Neural cell (in vitro differentiated cells): Measurements from ENCODE around the gene BRD2. TPM values are rescaled to one million over a fixed set of nuclear protein-coding genes. Genes with fewer than 3 reads are reported as not detected.

ENCODE experiments used
- H2AFZ ChIP-seq: fragments of 200-600, 300-800 bp; sonication (generic), shearing (Covaris generic); 2 replicates; pipeline ENCODE4 v1.6.0; 2014; ENCODE audit warnings: low read depth, mild to moderate bottlenecking, antibody characterized with exemption, low read length, moderate library complexity
- H3F3A ChIP-seq: fragments of 200-600 bp; shearing (Covaris generic); 2 replicates; pipeline ENCODE4 v1.6.1; 2016; ENCODE audit warnings: mild to moderate bottlenecking, moderate library complexity, mixed read lengths, antibody characterized with exemption, low read length; ENCODE audit not compliant: insufficient read depth, poor library complexity, severe bottlenecking
- H3K27ac ChIP-seq: fragments of 200-600, 300-800 bp; sonication (generic), shearing (Covaris generic); 2 replicates; pipeline ENCODE4 v1.5.1; 2014; ENCODE audit warnings: mild to moderate bottlenecking, low read length, moderate library complexity
- H3K27me3 ChIP-seq: fragments of 300-800, 200-600 bp; sonication (generic), shearing (Covaris generic); 2 replicates; pipeline ENCODE4 v1.6.0; 2014; ENCODE audit warnings: mild to moderate bottlenecking, low read depth, low read length, moderate library complexity; ENCODE audit not compliant: insufficient read depth
- H3K36me3 ChIP-seq: fragments of 300-800, 200-600 bp; sonication (generic), shearing (Covaris generic); 2 replicates; pipeline ENCODE4 v1.5.1; 2014; ENCODE audit warnings: mild to moderate bottlenecking, antibody characterized with exemption, low read length, moderate library complexity; ENCODE audit not compliant: insufficient read depth
- H3K4me2 ChIP-seq: fragments of 300-800, 200-600 bp; sonication (generic), shearing (Covaris generic); 2 replicates; pipeline ENCODE4 v1.6.0; 2014; ENCODE audit warnings: mild to moderate bottlenecking, low read length
- H3K4me3 ChIP-seq: fragments of 300-800, 200-600 bp; sonication (generic), shearing (Covaris generic); 2 replicates; pipeline ENCODE4 v1.5.1; 2014; ENCODE audit warnings: mild to moderate bottlenecking, low read length, moderate library complexity
- H3K79me2 ChIP-seq: fragments of 200-600 bp; shearing (Covaris generic); replicated peaks from 2 replicates; pipeline ENCODE4 v1.6.0; 2014; ENCODE audit warnings: mild to moderate bottlenecking, low read length, moderate library complexity; ENCODE audit not compliant: insufficient read depth
- H3K9ac ChIP-seq: fragments of 300-800, 200-600 bp; sonication (generic), shearing (Covaris generic); 2 replicates; pipeline ENCODE4 v1.6.1; 2016; ENCODE audit warnings: mild to moderate bottlenecking, low read length, mixed read lengths
- H3K9me2 ChIP-seq: fragments of 200-600 bp; shearing (Covaris generic); 2 replicates; pipeline ENCODE4 v1.6.1; 2016; ENCODE audit warnings: mild to moderate bottlenecking, low read length, mixed read lengths; ENCODE audit not compliant: insufficient read depth
- H3K9me3 ChIP-seq: fragments of 200-600, 300-800 bp; sonication (generic), shearing (Covaris generic); 2 replicates; pipeline ENCODE4 v1.6.1; 2016; ENCODE audit warnings: mild to moderate bottlenecking, mixed run types, low read length, moderate library complexity, mixed read lengths
- H4K20me1 ChIP-seq: fragments of 200-600 bp; shearing (Covaris generic); 2 replicates; pipeline ENCODE4 v1.6.1; 2016; ENCODE audit warnings: mild to moderate bottlenecking, mixed run types; ENCODE audit not compliant: insufficient read depth
- CTCF ChIP-seq: fragments of 450-650 bp; IDR thresholded peaks from 2 replicates; pipeline ENCODE4 v1.5.1; 2014; ENCODE audit warnings: antibody characterized with exemption, mild to moderate bottlenecking, moderate library complexity; ENCODE audit not compliant: poor library complexity, severe bottlenecking
- EP300 ChIP-seq: fragments of 450-650 bp; conservative IDR thresholded peaks from 2 replicates; pipeline ENCODE4 v1.6.1; 2014; ENCODE audit warnings: antibody characterized with exemption, mild to moderate bottlenecking, moderate library complexity; ENCODE audit not compliant: poor library complexity, severe bottlenecking
- EZH2 ChIP-seq: fragments of 200-600, 300-800 bp; shearing (Covaris generic), sonication (generic); IDR thresholded peaks from 2 replicates; pipeline ENCODE4 v1.6.1; 2014; ENCODE audit warnings: antibody characterized with exemption, low read length, borderline replicate concordance, mild to moderate bottlenecking; ENCODE audit not compliant: insufficient read depth, poor library complexity, severe bottlenecking
- MXI1 ChIP-seq: fragments of 450-650 bp; conservative IDR thresholded peaks from 2 replicates; pipeline ENCODE4 v1.6.1; 2014; ENCODE audit warnings: antibody characterized with exemption, mild to moderate bottlenecking; ENCODE audit not compliant: poor library complexity, severe bottlenecking
- POLR2AphosphoS5 ChIP-seq: IDR thresholded peaks from 2 replicates; pipeline ENCODE4 v1.6.1; 2012
- RAD21 ChIP-seq: fragments of 450-650 bp; conservative IDR thresholded peaks from 2 replicates; pipeline ENCODE4 v1.6.1; 2014; ENCODE audit warnings: antibody characterized with exemption, mild to moderate bottlenecking, moderate library complexity
- REST ChIP-seq: IDR thresholded peaks from 2 replicates; pipeline ENCODE4 v1.6.1; 2012; ENCODE audit warnings: borderline replicate concordance
- SMC3 ChIP-seq: fragments of 450-650 bp; conservative IDR thresholded peaks from 2 replicates; pipeline ENCODE4 v1.6.1; 2014; ENCODE audit warnings: antibody characterized with exemption, mild to moderate bottlenecking, moderate library complexity; ENCODE audit not compliant: poor library complexity
- TAF1 ChIP-seq: IDR thresholded peaks from 2 replicates; pipeline ENCODE4 v1.6.1; 2012; ENCODE audit warnings: low read depth
- polyA plus RNA-seq: library from polyadenylated mRNA; depleted of rRNA; stranded (reverse); fragments of >200 nt; gene quantifications from 2 replicates; pipeline ENCODE4 v1.2.3, GENCODE V29; 2014

BRD2 gene
- polyA plus RNA-seq, 1 donor from 2014 or later = 107 TPM

- Histone ChIP-seq H3K79me2 (peaks cover 69% of the 10 kb centered on the region), H3K4me2 (no peak overlapping the region), H4K20me1 (peaks cover 66% of the 10 kb centered on the region), H3F3A (peaks cover 4% of the 10 kb centered on the region), H3K9me2 (no peaks in the 10 kb centered on the region), H3K9me3 (no peaks in the 10 kb centered on the region), H3K27me3 (no peaks in the 10 kb centered on the region), H2AFZ (no peak overlapping the region), H3K4me3 (peak overlapping the region; percentile 97), H3K9ac (no peak overlapping the region), H3K36me3 (peaks cover 27% of the 10 kb centered on the region), H3K27ac (no peak overlapping the region)
- no peak for TF ChIP-seq SMC3
- no peak for TF ChIP-seq EP300
- no peak for TF ChIP-seq MXI1
- TF ChIP-seq POLR2AphosphoS5 = no peak
- TF ChIP-seq RAD21 = no peak
- no peak for TF ChIP-seq REST
- no peak for TF ChIP-seq CTCF
- no peak for TF ChIP-seq TAF1
- TF ChIP-seq EZH2 = no peak
These were observed 8.1 kb downstream of the BRD2 start for GRCh38 chr6:32976334-32977069.

- Histone ChIP-seq H3K4me2 (no peak overlapping the region), H3K27ac (no peak overlapping the region), H3K9ac (no peak overlapping the region), H3K9me2 (no peaks in the 10 kb centered on the region), H3K9me3 (no peaks in the 10 kb centered on the region), H3K27me3 (no peaks in the 10 kb centered on the region), H2AFZ (no peak overlapping the region), H4K20me1 (peaks cover 62% of the 10 kb centered on the region), H3K36me3 (peaks cover 27% of the 10 kb centered on the region), H3K4me3 (peak overlapping the region; percentile 97), H3K79me2 (peaks cover 65% of the 10 kb centered on the region), H3F3A (peaks cover 4% of the 10 kb centered on the region)
- TF ChIP-seq MXI1 (no peak), EZH2 (no peak), RAD21 (no peak), SMC3 (no peak), TAF1 (no peak), EP300 (no peak), CTCF (no peak)
These were observed 9.0 kb downstream of the BRD2 start for GRCh38 chr6:32977272-32977952.
